HG02623 (cell line): Measurements from ENCODE around the gene PRDX1.
A peak's percentile ranks its signal among the peaks of the same experiment; 100 is the strongest.

Experiments used
- ATAC-seq: cut with Tn5 transposase; IDR thresholded peaks from one replicate; pipeline ENCODE4 v1.9.1; 2021; ENCODE audit warnings: moderate library complexity; ENCODE audit not compliant: unreplicated experiment

Gene PRDX1

GRCh38 chr1:45521413-45522323, at the start of gene PRDX1:
PRDX1 (minus strand) TSS chr1:45521884; CDS start chr1:45519043, 2,841 bp downstream.
- ATAC-seq, result peak; percentile 81

GRCh38 chr1:45570631-45571030, 48.9 kb upstream of the PRDX1 start:
- no peak for ATAC-seq

GRCh38 chr1:45569962-45570581, 48.4 kb upstream of the PRDX1 start:
- ATAC-seq, result no peak

GRCh38 chr1:45569571-45569961, 47.9 kb upstream of the PRDX1 start:
- ATAC-seq, result no peak

GRCh38 chr1:45568421-45568820, 46.7 kb upstream of the PRDX1 start:
- no peak for ATAC-seq

GRCh38 chr1:45567911-45568310, 46.2 kb upstream of the PRDX1 start:
- no peak for ATAC-seq

GRCh38 chr1:45566722-45567121, 45.0 kb upstream of the PRDX1 start:
- ATAC-seq, result no peak

- ATAC-seq, result no peak
These were observed 42.2 kb upstream of the PRDX1 start for GRCh38 chr1:45563843-45564242.

GRCh38 chr1:45557422-45557944, 35.8 kb upstream of the PRDX1 start:
- no peak for ATAC-seq

GRCh38 chr1:45554198-45554597, 32.5 kb upstream of the PRDX1 start:
- no peak for ATAC-seq

- no peak for ATAC-seq
These were observed 30.6 kb upstream of the PRDX1 start for GRCh38 chr1:45552331-45552730.

GRCh38 chr1:45551684-45552083, 30.0 kb upstream of the PRDX1 start:
- no peak for ATAC-seq

- ATAC-seq, result peak; percentile 88
These were observed 29.0 kb upstream of the PRDX1 start, which contains the start of gene AKR1A1 for GRCh38 chr1:45550401-45551351. AKR1A1 (plus strand) TSS chr1:45550826; CDS start chr1:45561795, 10,969 bp downstream.

GRCh38 chr1:45545553-45546310, 24.0 kb upstream of the PRDX1 start:
- no peak for ATAC-seq

GRCh38 chr1:45545019-45545493, 23.4 kb upstream of the PRDX1 start:
- no peak for ATAC-seq

- no peak for ATAC-seq
These were observed 22.8 kb upstream of the PRDX1 start for GRCh38 chr1:45544530-45544929.

GRCh38 chr1:45543581-45544417, 22.1 kb upstream of the PRDX1 start:
- no peak for ATAC-seq

- no peak for ATAC-seq
These were observed 20.9 kb upstream of the PRDX1 start for GRCh38 chr1:45542591-45542990.

- no peak for ATAC-seq
These were observed 19.5 kb upstream of the PRDX1 start for GRCh38 chr1:45541193-45541592.
